NCI-H1930 (cell line): ENCODE data around the gene HUS1.
"Not testable (repeated sequence)": the region's sequence is repeated elsewhere in the genome, so short reads cannot be mapped to it uniquely, and the experiment has no call there.

ENCODE experiments used
- DNase-seq, 2 experiments: peaks; one replicate each; lab custom pipeline; 2025; lab: John Stamatoyannopoulos, UW

The HUS1 gene

DNA sequence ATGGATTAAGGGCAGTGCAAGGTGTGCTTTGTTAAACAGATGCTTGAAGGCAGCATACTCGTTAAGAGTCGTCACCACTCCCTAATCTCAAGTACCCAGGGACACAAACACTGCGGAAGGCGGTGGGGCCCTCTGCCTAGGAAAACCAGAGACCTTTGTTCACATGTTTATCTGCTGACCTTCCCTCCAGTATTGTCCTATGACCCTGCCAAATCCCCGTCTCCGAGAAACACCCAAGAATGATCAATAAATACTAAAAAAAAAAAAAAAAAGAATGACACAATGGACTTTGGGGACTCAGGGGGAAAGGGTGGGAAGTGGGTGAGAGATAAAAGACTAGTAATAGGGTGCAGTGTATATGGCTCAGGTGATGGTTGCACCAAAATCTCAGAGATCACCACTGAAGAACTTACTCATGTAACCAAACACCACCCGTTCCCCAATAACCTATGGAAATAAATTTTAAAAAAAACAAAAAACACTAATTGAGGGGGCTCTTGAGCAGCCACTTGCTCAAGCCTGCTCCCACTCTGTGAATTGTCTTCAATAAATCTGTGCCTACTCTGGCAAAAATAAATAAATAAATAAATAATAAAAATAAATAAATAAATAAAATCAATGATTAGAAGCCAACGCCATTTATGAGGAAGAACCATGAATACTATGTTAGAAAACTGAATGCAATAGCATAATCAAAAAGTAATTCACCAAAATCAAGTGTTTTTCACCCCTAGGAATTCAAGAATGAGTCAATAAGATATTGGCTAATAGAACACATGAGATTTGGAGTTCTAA lies 56.1 kb downstream of the HUS1 start:
- DNase-seq = not testable (repeated sequence)

- DNase-seq = not testable (repeated sequence)
Observed at GRCh38 chr7:47916514-47916913, 62.9 kb downstream of the HUS1 start.

- DNase-seq = no peak
Observed at GRCh38 chr7:47915616-47915976, 63.8 kb downstream of the HUS1 start.

GRCh38 chr7:47914717-47915615 lies 64.4 kb downstream of the HUS1 start:
- no peak for DNase-seq
